ENCODE data around the gene TNFRSF11A.

TNFRSF11A gene

DNA sequence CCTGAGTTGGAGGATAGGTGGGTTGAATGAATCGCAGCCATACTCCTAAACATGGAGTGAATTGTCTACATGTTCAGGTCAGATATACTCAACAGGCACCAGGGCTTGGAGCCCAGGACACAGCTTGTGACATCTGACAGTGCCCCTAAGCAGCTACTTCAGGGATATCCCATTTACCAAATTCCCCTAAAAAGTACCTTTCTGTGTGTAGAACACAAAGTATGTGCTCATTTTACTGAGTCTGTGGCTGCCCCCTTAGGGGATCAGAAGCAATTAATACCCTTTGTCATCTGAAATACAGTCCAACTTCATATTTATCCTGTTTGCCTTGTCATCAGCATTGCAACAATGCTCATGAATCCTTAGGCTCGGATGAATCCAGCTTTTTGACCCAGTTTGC, 20.8 kb downstream of the TNFRSF11A start:
- DNase-seq (ENCODE audit: low spot score), result no peak

DNA sequence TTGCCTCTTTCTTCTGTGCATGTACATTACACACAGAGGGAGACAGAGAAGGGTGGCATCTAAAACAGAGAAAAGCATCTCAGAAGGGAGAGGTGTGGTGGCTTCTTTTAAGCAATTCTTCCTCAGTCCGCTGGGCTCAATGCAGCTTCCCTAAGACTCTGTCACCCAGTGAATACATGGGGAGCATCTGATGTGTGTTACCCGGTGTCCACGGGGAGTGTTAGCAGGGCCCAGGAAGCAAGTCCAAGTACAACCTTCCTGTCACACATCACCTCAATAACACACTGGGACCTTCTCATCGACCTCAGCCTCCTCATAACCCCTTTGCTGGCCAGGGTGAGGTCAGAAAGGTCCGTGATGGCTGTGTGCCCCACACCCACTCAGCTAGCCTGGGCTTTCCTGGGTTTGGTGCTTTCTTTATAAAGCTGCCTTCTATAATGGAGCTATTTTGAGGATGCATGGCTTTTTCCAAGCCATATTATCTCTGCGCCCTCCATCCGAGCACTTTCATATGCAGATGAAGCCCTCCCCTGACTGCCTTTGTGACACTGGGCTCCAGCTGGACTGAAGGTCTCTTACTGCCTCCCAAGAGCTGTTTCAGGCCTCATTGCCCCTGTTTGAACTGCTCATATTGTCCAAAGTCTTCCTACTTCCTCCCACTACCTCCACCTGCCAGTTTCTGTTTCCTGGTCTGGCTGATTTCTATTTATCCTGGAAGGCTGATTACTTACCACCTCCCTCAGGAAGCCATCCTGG, 21.4 kb downstream of the TNFRSF11A start:
- no peak for DNase-seq (ENCODE audit: low spot score)

DNA sequence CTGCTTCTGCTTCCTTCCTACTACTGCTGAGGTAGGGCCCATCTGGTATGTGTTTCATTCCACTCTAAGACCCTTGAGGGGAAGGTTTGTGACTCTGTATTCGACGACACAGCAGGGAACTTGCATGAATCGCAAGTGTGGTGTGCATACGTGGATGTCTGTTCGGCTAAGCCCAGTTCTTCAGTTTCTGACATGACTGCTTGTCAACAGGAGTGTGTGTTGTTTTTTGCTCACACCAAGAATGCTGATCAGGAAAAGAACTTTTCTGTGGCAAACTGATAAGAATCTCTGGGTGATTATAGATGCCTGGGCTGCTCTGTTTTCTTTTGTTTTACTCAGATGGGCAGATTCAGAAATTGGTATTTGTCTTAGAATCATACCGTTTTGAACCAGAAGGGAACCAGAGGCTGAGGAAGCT, 22.0 kb downstream of the TNFRSF11A start:
- DNase-seq (ENCODE audit: low spot score), result no peak

DNA sequence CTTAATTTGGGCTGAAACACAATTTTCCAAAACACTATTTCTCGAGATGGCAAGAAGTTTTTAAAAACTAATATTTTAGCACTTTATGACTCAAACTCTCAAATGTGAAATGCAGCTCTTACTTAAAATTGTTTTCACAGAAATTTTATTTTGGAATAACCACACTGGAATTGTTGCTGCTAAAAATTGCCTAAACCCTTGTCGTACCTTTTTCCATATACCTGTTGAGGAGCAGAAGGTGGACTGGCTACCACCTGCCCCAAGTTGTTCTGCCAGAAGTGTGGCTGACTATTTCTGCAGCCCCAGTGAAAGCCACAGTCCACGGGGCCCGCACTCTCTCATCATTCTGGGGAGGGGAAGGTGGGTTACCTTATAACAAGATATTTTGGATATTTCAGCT, 23.4 kb downstream of the TNFRSF11A start:
- no peak for DNase-seq (ENCODE audit: low spot score)

DNA sequence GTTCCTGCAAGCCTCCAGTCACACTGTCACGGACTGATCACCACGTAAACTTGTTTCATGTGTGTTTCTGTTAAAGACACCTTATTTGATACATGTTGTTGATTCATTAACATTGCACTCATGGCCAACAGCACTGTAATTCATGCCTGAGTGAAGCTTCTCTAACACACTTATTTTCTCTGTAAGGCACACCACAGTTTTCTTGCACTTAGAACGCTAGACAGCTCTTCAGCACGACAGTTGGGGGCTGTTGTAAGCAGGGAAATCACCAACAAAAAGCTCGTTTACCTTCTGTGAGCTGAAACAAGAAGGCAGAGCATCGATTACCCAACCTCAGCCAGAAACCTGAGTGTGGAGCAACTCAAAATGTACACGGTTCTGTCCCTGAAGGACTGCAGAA, 28.1 kb downstream of the TNFRSF11A start:
- no peak for DNase-seq (ENCODE audit: low spot score)

DNA sequence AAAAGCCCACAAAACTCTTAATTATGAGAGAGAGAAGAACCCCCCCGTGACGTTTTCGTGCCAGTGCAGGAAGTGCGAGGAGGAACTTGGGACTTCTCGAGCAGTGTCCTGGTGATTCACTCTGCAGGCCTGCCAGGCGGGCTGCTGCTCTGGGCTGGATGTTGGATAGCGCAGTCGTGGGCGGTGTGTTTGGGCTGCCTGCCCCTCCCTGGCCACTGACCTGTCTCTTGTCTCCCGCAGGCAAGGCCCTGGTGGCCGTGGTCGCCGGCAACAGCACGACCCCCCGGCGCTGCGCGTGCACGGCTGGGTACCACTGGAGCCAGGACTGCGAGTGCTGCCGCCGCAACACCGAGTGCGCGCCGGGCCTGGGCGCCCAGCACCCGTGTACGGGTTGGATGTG, 29.0 kb downstream of the TNFRSF11A start:
- no peak for DNase-seq (ENCODE audit: low spot score)

DNA sequence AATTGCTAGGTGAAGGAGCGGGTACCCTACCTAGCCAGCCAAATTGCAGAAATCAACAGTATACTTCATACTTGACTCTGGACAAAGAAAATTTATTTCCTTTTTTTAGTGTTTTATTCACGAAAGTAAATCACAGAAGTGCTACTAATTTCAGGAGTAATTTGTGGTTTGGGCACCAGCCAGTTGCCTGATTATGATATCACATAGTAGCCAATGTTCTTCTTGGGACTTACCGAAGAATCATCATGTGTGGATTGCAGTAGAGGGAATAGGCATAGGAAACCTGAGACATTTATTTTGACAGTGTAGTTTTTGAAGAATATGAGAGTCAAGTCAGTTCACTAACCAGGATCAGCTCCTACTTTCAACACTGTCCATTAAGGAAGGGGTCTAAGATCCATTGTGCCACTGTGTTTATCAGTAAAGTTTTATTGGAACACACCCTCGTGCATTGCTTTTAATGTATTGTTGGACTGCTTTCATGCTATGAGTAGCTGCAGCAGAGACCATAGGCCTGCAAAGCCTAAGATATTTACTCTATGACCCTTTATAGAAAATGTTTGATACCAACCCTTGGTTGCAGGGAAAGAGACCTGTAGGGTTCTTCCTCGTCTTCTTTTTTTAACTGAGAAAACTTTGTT, 32.1 kb downstream of the TNFRSF11A start:
- DNase-seq (ENCODE audit: low spot score), result no peak

DNA sequence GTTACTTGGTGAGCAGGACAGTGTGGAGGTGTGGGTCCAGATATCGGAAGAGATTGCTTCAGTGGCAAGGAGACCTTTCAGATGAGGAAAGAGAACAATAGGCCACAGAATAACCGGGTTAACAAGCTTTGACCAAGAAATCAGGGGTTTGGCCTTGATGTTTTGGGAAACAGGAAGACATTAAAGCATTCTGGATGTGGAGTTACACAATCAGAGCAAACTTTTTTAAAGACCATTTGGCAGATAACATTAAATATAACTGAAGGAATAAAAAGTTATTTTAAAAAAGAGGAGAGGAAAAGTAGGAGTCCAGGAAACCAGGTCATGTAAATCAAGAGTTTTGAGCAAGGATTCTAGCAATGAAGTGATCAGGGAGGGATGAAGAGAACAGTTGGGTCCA, 35.7 kb downstream of the TNFRSF11A start:
- DNase-seq (ENCODE audit: low spot score), result no peak

DNA sequence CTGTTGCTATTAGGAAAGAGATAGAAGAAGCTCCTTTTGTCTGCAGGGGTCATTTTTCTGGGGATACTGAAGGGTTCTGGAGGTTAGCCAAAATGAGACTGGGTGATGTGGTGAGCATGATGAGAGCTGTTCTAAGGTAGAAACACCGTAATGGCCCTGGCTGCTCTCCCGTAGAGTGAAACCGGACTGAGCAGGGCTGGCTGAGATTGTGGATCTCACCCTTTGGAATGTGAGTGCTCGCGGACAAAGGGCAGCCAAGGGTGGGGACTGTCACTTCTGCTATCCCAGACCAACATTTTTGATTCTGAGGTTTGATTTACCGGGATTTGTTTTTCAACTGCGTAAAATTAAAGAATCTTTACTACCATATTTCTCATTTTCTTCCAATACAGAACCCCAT, 36.2 kb downstream of the TNFRSF11A start:
- no peak for DNase-seq (ENCODE audit: low spot score)

DNA sequence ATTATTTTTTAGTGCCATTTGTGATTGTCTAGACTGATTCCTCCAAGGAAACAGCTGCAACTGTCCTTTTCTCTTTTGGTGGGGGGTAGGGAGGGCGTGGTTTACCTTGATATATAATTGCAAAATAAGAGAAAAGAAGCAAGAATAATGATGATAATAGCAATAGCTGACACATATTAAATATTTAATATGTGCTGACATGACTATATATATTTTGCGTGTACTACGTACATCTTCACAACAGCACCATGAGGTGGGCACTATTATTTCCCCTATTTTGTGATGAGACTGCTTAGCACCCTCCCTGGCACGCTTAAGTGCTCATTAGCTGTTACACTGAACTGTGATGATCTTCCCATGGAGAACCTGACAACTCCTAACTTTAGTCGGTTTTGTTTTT, 39.4 kb downstream of the TNFRSF11A start:
- DNase-seq (ENCODE audit: low spot score), result no peak

DNA sequence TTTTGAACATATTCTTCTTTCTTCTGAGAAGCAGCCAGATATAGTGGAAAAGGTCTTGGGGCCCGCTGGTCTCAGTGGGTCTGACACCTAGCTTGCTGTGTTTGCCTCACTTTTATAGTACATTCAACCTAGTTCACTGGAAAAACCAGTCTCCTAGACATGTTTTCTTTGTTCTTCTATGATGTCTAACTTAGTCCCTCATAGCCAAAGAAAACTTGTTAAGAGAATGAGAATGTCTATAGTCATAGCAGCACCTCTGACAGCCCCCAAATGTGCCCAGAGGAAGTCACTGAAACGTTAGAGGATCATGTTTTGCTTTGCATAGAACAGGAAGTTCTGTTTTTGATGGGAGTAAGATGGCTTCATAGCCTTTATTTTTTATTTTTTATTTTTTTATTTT, 40.3 kb downstream of the TNFRSF11A start:
- no peak for DNase-seq (ENCODE audit: low spot score)

DNA sequence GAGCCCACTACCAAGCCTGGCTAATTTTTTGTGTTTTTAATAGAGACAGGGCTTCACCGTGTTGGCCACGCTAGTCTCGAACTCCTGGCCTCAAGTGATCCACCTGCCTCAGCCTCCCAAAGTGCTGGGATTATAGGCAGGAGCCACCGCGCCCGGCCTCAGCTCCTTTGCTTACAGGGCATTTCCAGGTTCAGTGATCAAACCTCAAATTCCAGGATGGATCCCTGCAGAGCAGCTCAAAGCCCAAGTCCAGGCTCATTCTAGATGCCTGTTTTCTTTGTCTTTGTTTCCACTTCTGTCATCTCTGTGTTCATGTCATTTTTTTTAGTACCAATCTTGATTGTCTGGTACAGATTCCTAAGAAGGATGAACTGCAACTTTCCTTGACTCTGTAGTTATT, 41.9 kb downstream of the TNFRSF11A start:
- no peak for DNase-seq (ENCODE audit: low spot score)

DNA sequence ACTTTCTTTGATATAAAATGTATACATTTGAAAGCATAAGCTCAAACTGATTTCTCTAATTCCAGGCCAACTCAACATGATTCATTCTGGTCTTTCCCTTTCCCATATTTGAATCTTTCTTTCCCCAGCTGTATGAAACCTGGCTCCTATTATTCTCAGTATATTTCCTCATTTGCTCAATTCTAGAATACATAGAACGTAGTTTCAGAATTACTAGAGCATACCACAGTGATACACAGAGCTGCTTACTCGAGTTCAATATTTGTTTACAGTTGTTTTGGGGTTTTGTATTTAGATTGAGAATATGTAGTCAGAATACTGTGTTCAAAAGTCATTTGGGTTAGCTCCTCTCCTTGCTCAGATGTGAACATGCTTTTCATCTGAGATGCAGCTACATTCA, 43.0 kb downstream of the TNFRSF11A start:
- DNase-seq (ENCODE audit: low spot score), result no peak

DNA sequence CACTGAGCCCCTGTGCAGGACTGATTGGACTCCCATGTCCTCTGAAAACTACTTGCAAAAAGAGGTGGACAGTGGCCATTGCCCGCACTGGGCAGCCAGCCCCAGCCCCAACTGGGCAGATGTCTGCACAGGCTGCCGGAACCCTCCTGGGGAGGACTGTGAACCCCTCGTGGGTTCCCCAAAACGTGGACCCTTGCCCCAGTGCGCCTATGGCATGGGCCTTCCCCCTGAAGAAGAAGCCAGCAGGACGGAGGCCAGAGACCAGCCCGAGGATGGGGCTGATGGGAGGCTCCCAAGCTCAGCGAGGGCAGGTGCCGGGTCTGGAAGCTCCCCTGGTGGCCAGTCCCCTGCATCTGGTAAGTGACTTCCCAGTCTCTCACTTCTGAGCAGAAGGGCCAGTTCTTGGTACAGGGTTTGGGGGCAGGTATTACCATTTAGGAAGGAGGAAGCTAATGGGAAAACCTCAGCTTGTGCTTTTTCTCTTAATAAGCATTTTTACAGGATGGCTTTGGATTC, 44.1 kb downstream of the TNFRSF11A start:
- no peak for DNase-seq (ENCODE audit: low spot score)

DNA sequence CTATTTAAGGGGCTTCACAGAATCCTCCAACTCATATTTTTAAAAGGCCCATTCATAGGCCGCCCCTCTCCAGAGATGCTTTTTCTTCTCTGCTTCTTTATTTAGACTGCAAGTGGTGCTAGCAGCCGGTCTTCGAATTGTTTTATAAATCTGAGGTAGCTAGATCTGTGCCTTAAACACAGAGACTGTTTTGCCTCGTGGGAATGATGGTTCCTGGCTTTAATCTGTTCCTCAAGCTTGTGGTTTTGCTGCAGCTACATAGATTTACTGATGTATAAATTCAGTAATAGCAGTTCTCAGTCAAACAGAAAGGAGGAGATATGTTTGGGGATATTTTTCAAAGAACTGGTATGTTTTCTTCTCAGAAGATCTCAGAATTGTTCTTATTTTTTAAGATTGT, 45.3 kb downstream of the TNFRSF11A start:
- DNase-seq (ENCODE audit: low spot score), result no peak

DNA sequence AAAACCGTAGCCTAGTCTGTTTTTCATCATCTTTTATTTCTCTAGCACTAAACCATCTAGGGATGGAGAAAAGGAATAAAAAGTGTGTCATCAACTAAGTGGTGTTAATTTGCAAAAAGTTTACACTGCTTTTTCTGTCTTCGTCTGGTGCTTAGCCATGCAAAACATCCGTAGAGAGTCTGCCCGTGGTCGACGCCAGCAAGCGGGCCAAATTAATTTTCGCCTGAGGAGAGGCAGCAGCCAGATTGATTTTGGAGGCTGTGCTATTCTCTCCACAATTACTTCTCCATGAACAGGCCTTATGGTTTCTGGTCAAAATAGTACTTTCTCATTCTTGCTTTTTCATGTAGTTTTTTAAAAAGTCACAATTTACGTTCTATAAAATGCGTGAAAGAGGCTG, 46.3 kb downstream of the TNFRSF11A start:
- no peak for DNase-seq (ENCODE audit: low spot score)

DNA sequence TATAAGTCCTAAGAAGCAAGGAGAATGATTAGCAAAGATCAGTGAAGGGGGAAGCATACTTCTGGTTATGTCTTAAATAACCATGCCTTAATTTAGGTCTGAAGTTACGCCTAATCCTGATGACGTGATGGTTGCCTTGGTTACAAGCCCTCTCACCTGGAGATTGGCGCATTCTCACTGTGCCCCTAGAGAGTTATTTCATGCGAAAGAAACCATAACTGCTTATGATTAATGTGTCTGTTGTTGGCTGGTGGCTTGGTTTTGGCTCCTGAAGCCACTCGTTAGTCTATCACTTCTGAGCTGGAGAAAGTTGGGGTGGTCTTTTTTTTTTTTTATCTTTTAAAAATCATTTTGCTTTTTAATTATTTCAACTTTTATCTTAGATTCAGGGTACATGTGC, 47.0 kb downstream of the TNFRSF11A start:
- DNase-seq (ENCODE audit: low spot score), result no peak

DNA sequence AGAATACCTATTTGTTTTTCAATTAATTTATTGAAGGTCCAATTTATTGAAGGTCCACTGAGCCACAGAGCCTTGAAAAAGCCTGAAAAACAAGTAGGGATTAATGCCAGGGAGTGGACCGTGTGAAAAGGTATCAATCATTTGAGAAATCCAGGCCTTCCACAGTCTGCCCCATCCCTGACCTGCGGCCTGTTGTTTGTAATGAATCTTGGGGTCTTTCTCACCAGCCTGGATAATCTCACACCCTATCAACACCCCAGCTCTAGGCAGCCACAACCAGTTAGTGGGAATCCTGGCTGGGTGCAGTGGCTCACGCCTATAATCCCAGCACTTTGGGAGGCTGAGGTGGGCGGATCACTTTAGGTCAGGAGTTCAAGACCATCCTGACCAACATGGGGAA, 47.8 kb downstream of the TNFRSF11A start:
- no peak for DNase-seq (ENCODE audit: low spot score)

DNA sequence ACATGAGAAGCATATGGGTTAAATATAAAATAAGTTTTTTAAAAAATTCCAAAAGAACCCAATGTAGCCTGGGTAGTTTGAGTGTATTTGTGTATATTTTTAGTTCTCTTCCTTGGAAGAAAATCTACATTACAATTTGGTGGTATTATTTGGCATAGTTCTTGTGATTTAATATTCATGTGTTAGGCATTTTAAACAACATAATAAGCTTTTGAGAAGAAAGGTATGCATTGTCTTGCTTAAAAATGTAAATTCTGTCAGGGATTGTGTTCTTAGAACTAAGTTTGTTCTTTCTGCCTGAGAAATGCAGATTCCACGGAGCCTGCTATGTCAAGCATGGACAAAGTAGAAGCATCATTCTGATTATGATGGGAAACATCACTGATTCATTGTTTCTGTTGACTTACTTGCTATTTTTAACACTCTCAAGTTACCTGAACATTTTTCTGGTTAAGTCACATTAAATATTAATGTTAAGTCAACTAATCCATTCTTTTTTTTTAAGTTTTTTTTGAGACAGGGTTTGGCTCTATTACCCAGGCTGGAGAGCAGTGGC, 49.4 kb downstream of the TNFRSF11A start:
- no peak for DNase-seq (ENCODE audit: low spot score)

DNA sequence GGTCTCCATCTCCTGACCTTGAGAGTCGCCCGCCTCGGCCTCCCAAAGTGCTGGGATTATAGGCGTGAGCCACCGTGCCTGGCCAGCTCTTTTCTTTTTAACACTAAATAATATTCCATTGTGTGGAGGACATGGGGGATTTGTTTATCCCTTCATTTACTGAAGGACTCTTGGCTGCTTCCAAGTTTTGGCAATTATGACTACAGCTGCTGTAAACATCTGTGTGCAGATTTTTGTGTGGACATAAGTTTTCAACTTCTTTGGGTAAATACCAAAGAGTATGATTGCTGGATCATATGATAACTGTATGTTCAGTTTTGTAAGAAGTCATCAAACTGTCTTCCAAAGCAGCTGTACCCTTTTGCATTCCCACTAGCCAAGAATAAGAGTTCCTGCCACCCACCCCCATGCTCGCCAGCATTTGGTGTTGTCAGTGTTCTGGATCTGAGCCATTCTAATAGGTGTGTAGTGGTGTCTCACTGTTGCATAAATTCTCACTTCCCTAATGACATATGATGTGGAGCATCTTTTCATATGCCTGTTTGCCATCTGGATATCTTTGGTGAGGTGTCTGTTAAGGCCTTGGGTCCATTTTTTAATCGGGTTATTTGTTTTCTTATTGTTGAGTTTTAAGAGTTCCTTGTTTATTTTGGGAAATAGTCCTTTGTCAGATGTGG, 52.2 kb downstream of the TNFRSF11A start:
- no peak for DNase-seq (ENCODE audit: low spot score)

DNA sequence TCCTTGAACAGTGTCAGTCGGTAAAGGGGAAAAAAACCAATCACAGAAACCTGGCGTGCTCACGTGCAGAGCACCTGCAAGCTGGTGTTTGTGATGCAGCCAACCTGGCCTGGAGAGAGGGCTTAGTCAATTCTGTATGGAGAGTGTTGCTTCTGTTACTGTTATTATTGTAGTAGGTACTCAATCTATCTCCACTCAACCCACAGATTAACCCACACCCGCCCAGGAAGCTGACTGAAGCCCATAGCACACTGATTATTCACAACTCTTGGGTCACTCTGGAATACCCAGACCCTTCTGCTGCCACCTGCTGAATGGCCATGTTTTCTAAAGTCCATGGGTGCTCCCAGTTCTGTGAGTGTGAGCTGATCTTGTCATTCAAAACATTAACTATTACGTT, 53.9 kb downstream of the TNFRSF11A start:
- DNase-seq (ENCODE audit: low spot score), result no peak

DNA sequence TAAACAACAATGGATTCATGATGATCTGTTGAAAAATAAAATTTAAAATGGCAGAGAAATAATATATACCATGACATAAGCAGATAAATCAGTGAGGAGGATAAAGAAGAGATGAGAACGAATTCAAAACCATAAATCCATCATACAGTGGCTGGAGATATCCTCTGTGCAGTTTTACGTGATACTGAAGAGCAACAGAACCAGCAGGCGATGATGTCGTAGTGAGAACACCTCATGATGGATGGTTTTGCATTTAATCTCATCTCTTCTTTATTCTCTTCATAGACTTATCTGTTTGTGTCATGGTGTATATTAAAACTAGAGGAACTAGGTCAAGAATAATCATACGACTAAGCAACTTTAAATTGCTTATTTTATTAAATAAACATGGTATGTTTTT, 56.3 kb downstream of the TNFRSF11A start:
- DNase-seq (ENCODE audit: low spot score), result no peak

DNA sequence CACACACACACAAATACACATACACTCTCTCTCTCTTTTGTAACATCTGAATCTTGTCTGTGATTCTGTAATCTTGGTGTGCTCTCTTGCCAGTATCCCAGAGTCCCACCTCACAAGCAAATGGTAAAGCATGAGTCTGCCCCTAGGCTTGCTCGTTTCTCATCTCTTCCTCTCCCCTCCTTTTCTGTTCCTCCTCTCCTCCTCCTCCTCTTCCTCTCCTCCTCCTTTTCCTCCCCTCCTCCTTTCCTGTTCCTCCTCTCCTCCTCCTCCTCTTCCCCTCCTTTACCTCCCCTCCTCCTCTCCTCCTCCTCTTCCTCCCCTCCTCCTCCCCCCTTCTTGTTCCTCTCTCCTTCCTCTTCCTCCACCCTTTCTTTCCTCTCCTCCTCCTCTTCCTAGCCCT, 59.0 kb downstream of the TNFRSF11A start:
- no peak for DNase-seq (ENCODE audit: low spot score)
